COLO668 (cell line): ENCODE results near the gene LIN9.
"Not testable (repeated sequence)": the region's sequence is repeated elsewhere in the genome, so short reads cannot be mapped to it uniquely, and the experiment has no call there.

Experiments used
- DNase-seq: peaks from one replicate; lab custom pipeline; 2025; ENCODE audit not compliant: unreplicated experiment; lab: John Stamatoyannopoulos, UW

The LIN9 gene, protein sequence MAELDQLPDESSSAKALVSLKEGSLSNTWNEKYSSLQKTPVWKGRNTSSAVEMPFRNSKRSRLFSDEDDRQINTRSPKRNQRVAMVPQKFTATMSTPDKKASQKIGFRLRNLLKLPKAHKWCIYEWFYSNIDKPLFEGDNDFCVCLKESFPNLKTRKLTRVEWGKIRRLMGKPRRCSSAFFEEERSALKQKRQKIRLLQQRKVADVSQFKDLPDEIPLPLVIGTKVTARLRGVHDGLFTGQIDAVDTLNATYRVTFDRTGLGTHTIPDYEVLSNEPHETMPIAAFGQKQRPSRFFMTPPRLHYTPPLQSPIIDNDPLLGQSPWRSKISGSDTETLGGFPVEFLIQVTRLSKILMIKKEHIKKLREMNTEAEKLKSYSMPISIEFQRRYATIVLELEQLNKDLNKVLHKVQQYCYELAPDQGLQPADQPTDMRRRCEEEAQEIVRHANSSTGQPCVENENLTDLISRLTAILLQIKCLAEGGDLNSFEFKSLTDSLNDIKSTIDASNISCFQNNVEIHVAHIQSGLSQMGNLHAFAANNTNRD

DNA sequence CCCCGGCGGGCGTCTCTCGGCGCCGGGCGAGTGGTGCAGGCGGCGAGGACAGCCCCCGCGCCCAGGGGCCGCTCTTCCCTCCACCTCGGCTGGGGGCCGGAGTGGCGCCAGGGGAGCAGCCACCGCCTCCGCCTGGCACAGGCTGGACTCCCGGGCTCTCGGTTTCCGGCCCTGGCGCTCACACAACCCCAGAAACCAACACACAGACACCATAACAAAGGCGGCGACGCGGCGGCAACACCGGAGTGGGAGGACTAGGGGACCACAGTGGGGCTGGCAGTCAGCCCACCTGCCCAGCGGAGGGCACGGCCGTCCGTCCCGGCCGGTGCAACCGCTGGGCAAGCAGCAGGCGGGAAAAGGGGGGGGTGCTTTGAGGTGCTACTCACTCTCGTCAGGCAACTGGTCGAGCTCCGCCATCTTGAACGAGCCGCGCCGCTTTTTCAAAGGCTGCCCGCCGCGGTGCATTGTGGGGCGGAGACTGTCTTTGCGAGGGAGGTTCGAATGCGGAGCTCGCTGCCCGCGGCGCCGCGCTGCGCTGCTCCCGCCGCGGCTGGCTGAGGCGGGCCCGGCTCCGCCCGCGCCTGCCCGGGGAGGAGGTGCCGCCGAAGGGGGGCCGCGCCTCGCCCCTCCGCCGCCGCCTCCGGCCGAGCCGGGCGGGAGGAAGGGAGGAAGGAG lies at the start of gene LIN9:
Gene LIN9, minus strand, starts transcription at position 442 of the 675 bp plus-strand sequence. Its CDS starts 25 bp downstream, at position 417.
- peak; percentile 97 for DNase-seq

DNA sequence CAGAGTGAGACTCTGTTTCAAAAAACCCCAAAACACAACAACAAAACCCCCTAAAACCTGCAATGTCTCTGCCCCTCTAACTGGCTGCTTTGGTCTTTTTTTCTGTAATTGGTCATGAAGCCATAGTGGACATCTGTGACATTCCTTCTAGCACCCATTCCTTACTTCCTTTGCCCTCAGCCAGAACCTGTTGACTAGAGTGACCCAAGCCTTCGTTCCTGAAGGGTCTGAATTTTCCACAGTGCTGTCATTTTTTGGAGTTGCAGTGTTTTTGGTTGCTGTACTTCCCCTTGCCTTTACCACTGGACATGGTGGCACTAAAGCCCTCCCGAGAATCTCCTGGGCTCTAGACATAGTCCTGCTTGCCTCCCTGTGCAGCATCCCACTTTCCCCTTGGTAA lies 48.5 kb upstream of the LIN9 start:
- DNase-seq, result no peak

DNA sequence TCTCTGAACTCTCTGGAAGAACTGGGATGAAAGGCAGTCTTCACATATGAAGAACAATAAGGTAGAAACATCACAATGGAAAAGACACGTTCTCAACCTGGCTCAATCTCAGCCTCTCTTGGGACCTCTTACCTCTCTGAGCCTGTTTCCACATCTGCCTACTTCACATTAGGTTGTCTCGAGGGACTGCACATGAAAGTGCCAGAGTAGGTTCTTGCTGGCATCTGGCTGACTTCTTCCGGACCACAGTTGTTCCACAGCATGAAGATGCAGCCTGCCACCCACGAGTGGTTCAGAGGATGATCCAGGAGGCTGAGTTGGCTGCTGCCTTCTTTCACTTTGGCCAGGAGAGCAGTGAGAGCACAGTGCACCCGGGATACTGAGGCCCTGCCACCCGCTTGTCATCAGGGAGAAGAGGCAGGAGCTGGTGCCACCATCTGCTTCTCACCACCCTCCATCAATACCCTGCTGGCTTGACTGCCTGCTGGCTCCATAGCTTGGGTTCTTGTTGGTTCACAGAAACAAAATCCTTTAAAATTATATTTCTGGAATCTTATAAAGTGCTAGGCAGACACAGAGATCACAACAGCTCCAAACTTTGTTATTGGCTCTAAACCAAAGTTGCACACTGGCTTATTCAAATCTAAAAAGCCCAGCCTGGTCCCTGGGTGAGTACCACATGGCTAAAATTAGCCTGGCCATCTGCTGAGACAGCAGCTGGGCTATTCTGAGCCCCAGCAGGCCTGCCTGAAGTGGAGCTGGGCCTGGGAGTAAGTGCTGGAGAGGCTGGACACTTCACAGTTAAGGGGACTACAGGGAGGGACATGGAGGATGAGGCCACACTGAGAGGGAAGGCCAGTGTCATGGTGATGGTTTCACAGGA lies 46.9 kb upstream of the LIN9 start:
- no peak for DNase-seq

DNA sequence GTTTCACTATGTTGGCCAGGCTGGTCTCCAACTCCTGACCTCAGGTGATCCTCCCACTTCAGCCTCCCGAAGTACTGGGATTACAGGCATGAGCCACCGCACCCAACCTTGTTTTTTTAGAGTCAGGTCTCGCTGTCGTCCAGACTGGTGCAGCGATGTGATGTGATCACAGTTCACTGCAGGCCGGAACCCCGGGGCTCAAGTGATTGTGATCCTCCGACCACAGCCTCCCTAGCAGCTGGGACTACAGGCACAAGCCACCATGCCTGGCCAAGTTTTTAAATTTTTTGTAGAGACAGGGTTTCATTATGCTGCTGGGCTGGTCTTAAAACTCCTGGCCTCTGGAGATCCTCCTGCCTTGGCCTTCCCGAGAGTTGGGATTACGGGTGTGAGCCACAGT lies 46.1 kb upstream of the LIN9 start:
- no peak for DNase-seq

DNA sequence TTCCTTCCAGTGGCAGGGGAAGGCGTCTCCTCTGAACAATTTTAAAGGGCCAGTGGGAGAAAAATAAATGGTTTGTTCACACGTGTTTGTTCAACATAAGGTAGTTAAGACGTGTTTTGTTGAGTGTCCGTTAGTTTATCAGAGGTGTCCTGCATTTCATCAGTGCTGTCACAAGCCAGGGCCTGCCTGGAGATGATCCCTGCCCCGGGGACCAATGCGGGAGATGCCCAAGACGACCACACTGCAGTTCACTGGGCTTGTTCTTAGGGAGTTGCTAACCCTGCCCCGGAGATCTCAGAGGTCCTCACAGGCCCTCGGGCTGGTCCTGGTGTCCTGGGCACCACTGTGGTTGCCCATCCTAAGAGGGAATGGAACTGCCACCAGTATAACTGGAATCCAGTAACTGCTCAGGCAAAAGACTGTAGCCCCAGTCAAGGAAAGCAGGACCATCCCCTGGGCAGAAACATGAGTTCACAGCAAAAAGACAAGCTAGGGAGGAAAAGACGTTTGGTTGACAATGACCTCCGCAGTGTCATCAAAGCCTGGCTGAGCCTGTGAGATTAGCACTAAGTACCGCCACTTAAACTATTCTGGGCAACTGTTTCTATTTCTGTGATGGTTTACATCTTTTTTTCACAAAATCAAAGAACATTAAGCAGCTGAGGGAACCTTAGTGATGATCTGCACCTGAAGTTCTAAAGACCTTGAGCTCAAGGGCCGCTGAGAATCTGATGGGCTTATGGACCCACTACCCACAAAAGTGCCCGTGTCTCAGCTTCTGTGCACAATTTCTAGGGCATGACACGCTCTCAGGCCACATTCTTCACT lies 44.9 kb upstream of the LIN9 start:
- no peak for DNase-seq

DNA sequence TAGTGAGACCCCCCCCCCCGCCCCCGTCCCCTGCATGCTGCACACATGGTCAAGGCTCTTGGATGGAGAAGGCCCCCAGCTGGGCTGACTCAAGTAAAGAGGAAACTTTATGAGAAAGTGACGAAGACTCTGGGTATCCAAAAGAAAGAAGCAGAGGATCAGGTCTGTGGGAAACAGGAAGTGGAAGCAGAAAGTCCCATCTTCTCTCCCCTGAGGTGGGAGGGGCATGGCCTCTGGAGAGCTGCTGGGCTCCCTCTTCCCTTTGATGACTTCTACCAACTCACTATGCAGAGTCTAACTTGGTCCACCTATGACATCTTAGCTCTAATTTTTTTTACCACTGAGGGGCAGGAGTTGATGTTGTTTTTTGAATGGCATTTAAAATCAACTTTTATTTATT lies 42.7 kb upstream of the LIN9 start:
- no peak for DNase-seq

DNA sequence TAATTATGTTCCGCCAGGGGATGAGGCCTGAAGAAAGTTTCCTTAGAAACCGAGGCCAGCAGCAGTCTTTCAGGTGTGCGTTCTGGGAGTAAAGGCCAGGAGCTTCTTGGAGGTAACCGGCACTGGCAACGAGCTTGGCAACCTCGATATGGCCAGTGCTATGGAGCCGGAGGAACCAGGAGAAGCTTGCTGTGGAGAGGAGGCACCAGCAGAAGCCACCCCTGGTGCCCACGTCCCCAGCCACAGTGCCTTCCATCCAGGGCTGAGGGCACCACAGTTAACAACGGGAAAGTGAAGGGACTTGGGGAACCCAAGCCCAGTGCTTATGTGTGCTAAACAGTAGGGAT lies 41.5 kb upstream of the LIN9 start:
- DNase-seq, result no peak

DNA sequence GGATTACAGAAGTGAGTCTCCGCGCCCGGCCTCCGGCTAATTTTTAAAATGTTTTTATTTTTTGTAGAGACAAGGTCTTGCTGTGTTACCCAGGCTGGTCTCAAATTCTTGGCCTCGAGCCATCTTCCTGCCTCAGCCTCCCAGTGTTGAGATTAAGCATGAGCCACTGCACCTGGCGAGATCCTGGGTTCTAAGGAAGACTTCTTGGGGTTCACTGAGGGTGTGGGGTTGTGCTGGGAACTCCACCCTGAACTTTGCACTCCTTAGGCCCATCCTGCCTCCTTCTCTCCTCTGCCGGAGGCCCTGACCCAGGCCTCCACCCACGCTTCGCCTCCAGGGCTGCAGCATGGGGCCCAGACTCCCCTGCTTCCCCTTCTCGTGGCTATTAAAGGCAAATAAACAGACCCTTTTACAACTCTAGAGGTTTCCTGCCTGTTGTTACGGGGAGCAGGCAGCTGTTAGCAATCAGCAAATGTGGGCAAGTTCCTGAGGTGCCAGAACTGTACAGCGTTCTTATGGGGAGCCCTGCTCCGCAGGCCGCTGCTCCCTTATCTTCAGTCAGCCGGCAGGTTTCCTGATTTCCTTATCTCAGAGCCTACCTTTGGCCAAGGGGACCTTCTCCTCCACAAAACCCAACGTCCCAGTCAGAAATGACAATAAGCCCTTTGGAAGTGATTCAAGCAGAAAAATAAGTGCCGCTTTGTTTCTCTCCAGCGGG lies 41.0 kb upstream of the LIN9 start:
- DNase-seq, result no peak

DNA sequence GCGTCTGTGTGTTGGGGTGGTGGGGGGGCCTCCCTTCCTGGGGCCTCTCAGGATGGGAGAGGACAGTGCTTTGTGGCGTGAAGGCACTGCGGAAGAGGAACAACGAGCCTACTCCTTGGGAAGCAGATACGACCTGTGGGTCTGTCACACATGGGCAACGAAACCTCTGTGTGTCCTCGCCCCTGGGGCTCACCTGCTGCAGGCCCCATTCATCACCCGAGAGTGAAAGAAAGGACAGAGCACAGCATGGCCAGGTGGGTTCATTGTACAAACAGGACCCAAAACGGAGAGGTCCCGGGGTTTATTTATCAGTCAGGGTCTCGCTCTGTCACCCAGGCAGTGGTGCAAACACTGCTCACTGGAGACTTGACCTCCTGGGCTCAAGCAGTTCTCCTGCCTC lies 40.1 kb upstream of the LIN9 start:
- DNase-seq, result no peak

DNA sequence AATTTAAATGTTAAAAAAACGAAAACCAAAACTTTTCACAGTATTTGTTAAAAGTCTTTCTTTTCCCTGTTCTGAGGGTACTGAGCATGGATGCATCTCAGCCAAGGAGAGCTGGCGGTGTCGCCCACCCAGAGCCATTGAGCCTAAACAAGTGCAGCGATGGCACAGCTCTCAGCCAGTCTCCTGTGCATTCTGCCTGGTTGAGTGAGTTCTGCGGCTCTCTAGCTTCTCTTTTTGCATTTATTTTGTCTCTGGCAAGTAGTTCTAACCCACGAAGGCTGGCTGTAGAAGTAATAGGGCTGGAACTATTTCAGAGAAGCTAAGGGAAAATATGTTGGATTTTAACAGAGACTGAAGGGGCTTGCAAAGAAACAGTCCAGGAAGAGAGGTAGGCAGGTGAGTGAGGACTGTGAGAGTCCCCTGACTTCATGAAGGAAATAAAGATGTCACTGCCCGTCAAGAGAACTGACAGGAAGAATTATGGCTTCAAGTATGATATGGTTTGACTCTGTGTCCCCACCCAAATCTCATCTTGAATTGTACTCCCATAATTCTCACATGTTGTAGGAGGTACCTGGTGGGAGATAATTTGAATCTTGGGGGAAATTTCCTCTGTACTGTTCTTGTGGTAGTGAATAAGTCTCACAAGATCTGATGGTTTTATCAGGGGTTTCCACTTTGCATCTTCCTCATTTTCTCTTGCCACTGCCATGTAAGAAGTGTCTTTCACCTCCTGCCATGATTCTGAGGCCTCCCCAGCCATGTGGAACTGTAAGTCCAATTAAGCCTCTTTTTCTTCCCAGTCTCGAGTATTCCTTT lies 35.7 kb upstream of the LIN9 start:
- DNase-seq, result no peak

DNA sequence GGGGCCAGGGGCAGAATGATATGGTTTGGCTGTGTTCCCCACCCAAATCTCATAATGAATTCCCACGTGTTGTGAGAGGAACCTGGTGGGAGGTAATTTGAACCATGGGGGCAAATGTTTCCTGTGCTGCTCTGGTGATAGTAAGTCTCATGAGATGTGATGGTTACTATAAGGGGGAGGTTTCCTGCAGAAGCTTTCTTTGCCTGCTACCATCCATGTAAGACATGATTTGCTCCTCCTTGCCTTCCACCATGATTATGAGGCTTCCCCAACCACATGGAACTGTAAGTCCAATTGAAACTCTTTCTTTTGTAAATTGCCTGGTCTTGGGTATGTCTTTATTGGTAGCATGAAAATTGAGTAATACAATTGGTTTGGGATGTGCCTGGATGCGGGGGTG lies 33.7 kb upstream of the LIN9 start:
- DNase-seq, result no peak

DNA sequence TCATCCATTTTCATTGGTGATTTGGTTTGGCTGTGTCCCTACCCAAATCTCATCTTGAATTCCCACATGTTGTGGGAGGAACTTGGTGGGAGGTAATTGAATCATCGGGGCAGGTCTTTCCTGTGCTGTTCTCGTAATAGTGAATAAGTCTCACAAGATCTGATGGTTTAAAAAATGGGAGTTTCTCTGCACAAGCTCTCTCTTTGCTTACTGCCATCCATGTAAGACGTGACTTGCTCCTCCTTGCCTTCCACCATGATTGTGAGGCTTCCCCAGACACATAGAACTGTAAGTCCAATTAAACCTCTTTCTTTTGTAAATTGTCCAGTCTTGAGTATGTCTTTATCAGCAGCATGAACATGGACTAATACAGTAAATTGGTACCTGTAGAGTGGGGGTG lies 31.1 kb upstream of the LIN9 start:
- not testable (repeated sequence) for DNase-seq

DNA sequence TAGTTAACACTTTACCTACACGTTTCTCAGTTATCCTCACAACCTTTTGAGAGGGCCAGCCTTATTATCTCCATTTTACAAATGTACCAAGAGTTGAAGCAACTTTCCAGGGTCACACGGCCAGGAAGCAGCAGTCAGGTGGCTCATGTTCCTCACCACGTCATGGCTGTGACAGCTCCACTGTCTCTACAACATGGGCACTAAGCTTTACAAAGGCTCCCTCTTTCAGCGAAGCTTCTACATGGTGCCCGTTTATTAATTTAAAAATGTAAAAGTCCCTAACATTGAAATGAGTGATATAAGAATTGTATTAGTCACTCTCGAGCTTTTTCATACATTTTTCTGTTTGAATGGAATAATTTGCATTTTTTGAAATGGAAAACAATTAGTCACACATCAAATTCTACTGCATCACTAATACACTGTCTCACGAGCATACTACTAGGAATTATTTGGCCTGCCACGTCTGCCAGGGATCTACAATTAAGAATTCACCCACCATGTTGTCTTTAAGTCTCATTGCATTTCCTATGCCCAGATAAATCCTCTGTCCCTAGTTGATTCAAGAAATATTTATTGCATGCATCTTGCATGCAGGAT lies 28.4 kb upstream of the LIN9 start:
- no peak for DNase-seq

DNA sequence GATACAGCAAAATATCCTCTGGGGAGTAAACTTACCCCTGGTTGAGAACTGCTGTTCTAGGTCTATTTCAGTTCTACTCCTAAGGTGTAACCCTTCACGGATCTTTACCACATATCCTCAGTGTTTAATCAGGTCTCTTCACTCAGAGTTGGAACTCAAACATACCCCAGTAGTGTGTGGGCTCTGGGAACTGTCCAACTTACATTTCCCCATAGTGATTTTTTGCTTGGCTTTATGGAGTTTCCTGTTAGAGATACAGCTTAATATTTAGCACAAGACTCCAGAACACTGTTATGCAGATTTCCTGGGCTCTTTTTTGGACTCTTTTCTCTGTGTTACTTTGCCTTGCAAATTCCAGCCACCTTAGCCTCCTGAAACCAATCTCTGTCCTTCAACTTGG lies 26.7 kb upstream of the LIN9 start:
- DNase-seq, result no peak

DNA sequence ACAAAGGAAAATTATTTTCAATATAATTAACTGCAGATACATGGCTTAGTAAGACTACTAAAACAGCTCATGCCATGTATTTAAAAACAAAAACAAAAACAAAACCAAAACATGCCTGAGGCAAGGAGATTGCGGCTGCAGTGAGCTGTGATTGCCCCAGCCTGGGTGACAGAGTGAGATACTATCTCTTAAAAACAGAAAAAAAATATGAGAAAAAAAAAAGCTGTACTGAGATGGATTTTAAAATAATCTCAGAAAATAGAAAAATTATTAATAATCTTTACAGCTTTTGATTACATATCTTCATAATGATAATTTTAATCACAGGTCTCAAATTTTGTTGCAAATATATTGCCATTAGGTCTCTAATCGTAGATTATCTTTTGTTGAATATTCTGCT lies 24.0 kb upstream of the LIN9 start:
- DNase-seq, result no peak

DNA sequence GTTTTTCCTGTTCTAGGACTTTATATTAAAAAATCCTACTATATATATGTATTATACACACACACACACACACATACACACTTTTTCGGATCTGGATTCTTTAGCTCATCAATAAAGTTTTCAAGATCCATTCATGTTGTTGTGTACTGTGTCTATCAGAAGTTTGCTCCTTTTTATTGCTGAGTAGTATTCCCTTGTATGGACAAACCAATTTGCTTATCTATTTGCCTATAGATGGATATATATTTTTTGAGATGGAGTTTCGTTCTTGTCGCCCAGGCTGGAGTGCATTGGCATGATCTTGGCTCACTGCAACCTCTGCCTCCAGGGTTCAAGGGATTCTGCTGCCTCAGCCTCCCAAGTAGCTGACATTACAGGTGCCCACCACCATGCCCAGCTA lies 20.3 kb upstream of the LIN9 start:
- DNase-seq, result no peak

DNA sequence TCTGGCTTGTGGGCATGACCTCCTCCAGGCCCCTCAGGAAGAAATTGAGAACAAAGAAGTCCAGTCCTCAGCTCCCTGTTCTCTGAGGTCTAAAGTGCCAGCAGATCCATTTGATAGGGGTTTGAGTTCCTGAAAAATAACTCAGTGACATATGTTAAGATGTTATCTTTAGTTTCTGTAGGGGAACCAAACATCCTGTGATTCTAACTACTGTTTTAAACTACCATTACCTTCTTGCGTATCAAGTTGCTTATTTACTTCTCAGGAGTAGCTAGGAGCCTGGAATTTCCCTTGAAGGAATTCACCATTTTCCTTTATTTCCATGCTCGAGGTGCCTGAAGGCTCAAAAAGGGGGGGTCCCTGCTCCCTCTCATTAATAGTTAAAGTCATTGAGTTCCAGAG lies 18.8 kb upstream of the LIN9 start:
- DNase-seq, result no peak

DNA sequence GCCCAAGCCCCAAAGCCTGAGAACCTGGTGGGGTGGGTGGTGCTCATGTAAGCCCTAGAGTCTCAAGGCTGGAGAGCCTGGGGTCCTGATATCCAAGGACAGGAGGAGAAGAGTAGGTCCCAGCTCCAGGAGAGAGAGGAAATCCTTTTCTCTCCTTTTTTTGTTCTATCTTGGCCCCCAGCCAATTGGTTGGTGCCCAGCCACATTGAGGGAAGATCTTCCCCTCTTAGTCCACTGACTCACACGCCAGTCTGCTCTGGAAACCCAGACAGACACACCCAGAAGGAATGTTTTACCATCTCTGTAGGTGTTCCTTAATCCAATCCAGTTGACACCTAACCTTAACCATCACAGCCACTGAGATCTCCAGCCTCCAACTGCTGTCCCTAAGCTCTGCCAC lies 16.2 kb upstream of the LIN9 start:
- no peak for DNase-seq

DNA sequence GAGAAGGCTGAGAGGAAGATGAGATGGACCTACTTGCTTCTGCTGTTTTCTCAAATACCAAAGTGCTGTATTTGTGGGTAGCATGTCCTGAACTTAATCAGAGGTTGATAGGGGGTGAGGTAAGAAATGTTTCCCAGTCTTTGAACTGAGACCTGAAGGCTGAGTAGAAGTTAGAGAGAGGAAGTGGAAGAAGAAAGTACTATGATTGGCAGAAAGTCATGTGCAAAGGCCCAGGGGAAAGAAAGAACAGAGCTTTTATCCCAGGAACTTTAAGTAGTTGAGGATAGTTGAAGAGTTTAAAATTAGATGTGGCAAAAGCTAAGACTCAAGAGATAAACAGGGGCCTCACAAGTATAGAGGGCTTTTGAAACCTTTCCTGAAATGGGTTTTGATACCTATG lies 15.5 kb upstream of the LIN9 start:
- no peak for DNase-seq
